Progenitor cell of endocrine pancreas (in vitro differentiated cells): ENCODE data around the gene HEATR1. TPM values are rescaled to one million over a fixed set of nuclear protein-coding genes. Genes with fewer than 3 reads are reported as not detected.
"Not testable (repeated sequence)": the region's sequence is repeated elsewhere in the genome, so short reads cannot be mapped to it uniquely, and the experiment has no call there.

Experiments used
- DNase-seq: peaks from one replicate; pipeline ENCODE4 v3.0.0; 2021; ENCODE audit warnings: low spot score; ENCODE audit not compliant: unreplicated experiment
- H3K27ac Mint-ChIP-seq: 2 replicates; pipeline ENCODE4 v1.8.0; 2021; ENCODE audit warnings: mild to moderate bottlenecking, moderate library complexity, mixed read lengths
- H3K27me3 Mint-ChIP-seq: 2 replicates; pipeline ENCODE4 v1.8.0; 2021; ENCODE audit warnings: mixed read lengths
- H3K36me3 Mint-ChIP-seq: 2 replicates; pipeline ENCODE4 v1.8.0; 2022; ENCODE audit warnings: mixed read lengths; ENCODE audit not compliant: insufficient read depth
- H3K4me1 Mint-ChIP-seq: 2 replicates; pipeline ENCODE4 v1.8.0; 2021; ENCODE audit warnings: low read depth, mixed read lengths
- H3K4me3 Mint-ChIP-seq: 2 replicates; pipeline ENCODE4 v1.8.0; 2021; ENCODE audit warnings: low read depth, mild to moderate bottlenecking, moderate library complexity, mixed read lengths
- H3K9me3 Mint-ChIP-seq: 2 replicates; pipeline ENCODE4 v1.8.0; 2021; ENCODE audit warnings: low read depth, mixed read lengths
- total RNA-seq: library from RNA; stranded (reverse); gene quantifications from 2 replicates; pipeline ENCODE4 v1.2.1, GENCODE V29; 2021
- TF ChIP-seq, protein P1 (sequence below): fragments of 200-600 bp; sonication (generic); IDR thresholded peaks from one replicate; pipeline ENCODE4 v1.5.0; 2021; ENCODE audit warnings: antibody characterized with exemption, mild to moderate bottlenecking; ENCODE audit not compliant: unreplicated experiment

The HEATR1 gene
- total RNA-seq, 1 donor from 2014 or later: 55.9 TPM

GRCh38 chr1:236507022-236507700 is 97.2 kb downstream of the HEATR1 start:
- Mint-ChIP-seq H3K27me3 (no peaks in the 10 kb centered on the region), H3K9me3 (no peaks in the 10 kb centered on the region), H3K36me3 (no peaks in the 10 kb centered on the region), H3K27ac (no peak overlapping the region), H3K4me1 (peaks cover 34% of the 10 kb centered on the region), H3K4me3 (no peak overlapping the region)
- no peak for DNase-seq
- TF ChIP-seq, protein P1, sequence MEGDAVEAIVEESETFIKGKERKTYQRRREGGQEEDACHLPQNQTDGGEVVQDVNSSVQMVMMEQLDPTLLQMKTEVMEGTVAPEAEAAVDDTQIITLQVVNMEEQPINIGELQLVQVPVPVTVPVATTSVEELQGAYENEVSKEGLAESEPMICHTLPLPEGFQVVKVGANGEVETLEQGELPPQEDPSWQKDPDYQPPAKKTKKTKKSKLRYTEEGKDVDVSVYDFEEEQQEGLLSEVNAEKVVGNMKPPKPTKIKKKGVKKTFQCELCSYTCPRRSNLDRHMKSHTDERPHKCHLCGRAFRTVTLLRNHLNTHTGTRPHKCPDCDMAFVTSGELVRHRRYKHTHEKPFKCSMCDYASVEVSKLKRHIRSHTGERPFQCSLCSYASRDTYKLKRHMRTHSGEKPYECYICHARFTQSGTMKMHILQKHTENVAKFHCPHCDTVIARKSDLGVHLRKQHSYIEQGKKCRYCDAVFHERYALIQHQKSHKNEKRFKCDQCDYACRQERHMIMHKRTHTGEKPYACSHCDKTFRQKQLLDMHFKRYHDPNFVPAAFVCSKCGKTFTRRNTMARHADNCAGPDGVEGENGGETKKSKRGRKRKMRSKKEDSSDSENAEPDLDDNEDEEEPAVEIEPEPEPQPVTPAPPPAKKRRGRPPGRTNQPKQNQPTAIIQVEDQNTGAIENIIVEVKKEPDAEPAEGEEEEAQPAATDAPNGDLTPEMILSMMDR: no peak

DNA sequence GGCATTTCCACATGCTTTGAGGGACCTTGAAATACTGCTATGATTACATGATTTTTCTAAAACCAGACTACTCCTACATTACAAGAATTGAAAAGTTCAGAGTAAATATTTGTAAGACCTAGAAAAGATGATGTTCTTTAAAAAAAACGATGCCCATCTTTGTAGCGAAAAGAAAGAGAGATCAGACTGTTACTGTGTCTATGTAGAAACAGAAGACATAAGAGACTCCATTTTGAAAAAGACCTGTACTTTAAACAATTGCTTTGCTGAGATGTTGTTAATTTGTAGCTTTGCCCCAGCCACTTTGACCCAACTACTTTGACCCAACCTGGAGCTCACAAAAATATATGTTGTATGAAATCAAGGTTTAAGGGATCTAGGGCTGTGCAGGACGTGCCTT is 100.0 kb downstream of the HEATR1 start:
- H3K4me3 Mint-ChIP-seq, DNase-seq, H3K9me3 Mint-ChIP-seq, H3K27ac Mint-ChIP-seq, H3K36me3 Mint-ChIP-seq, H3K27me3 Mint-ChIP-seq: not testable (repeated sequence)
- H3K4me1 Mint-ChIP-seq: peaks cover 24% of the 10 kb centered on the region

DNA sequence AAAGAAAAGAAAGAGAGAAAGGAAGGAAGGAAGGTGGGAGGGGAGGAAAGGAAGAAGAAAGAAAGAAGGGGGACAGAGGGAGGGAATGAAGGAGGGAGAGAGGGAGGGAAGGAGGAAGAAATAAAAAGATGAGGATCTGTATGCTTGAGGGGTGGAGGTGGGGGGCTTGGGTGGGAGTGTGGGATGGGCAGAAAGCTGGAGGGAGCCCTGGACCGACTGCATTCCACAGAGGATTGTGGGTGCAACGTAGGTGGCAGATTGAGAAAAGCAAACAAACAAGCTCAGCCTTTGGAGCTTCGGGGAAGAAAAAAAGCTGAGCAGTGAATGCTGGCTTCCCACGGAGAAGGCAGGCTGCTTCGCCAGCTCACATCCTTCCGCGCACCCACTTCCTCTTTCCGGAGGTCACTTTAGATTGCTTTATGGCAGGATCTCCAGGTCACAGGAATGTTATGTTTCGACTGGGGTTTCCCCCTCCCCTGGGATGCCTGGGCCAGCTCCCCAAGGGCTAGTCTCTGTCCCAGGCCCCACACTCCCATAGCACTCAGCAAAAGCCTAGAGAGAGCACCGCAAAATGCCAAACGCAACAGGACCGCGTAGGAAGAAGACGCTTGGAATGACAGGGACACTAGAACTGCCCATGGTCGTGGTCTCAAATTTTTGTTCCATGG is 101.2 kb downstream of the HEATR1 start:
- H3K9me3 Mint-ChIP-seq: no peaks in the 10 kb centered on the region
- H3K4me1 Mint-ChIP-seq: peaks cover 18% of the 10 kb centered on the region
- TF ChIP-seq, protein P1: no peak
- peak overlapping the region; percentile 97 for H3K27ac Mint-ChIP-seq
- no peaks in the 10 kb centered on the region for H3K27me3 Mint-ChIP-seq
- peak overlapping the region; percentile 55 for H3K4me3 Mint-ChIP-seq
- peak; percentile 12 for DNase-seq
- H3K36me3 Mint-ChIP-seq: no peaks in the 10 kb centered on the region

- Mint-ChIP-seq H3K4me3 (peak overlapping the region; percentile 55), H3K36me3 (no peaks in the 10 kb centered on the region), H3K9me3 (no peaks in the 10 kb centered on the region), H3K4me1 (peaks cover 18% of the 10 kb centered on the region), H3K27ac (peak overlapping the region; percentile 97), H3K27me3 (no peaks in the 10 kb centered on the region)
- DNase-seq: no peak
- TF ChIP-seq, protein P1: no peak
Observed at GRCh38 chr1:236502579-236502971, 101.7 kb downstream of the HEATR1 start.

GRCh38 chr1:236501093-236501492 is 103.2 kb downstream of the HEATR1 start:
- no peaks in the 10 kb centered on the region for H3K27me3 Mint-ChIP-seq
- H3K4me3 Mint-ChIP-seq: no peak overlapping the region
- no peaks in the 10 kb centered on the region for H3K36me3 Mint-ChIP-seq
- H3K9me3 Mint-ChIP-seq: no peaks in the 10 kb centered on the region
- H3K27ac Mint-ChIP-seq: no peak overlapping the region
- TF ChIP-seq, protein P1: no peak
- H3K4me1 Mint-ChIP-seq: peaks cover 12% of the 10 kb centered on the region
- no peak for DNase-seq

Other genes starting within 250 kb of the HEATR1 start
- 12.3 and 13.5 TPM in 2 replicates for gene EDARADD, start 210.2 kb downstream of the HEATR1 start, total RNA-seq
- gene LGALS8, start 80.5 kb downstream of the HEATR1 start, total RNA-seq: 27.4 and 27.7 TPM in 2 replicates
- gene ACTN2, start 82.0 kb upstream of the HEATR1 start, total RNA-seq: 0.10 TPM in 1 of 2 replicates, not detected in the other
- gene MTR, start 190.8 kb upstream of the HEATR1 start, total RNA-seq: 29.7 and 32.3 TPM in 2 replicates